Activated gamma-delta T cell treated with Interleukin-2 at 50 U/mL for 16 hours (primary cell): ENCODE data around the gene MAT1A.
"Not testable (repeated sequence)": the region's sequence is repeated elsewhere in the genome, so short reads cannot be mapped to it uniquely, and the experiment has no call there.

ENCODE experiments used
- DNase-seq: peaks from one replicate; pipeline ENCODE4 v3.0.0-alpha.2; 2020

MAT1A gene

GRCh38 chr10:80264081-80265056, 25.1 kb downstream of the MAT1A start:
- no peak for DNase-seq

- no peak for DNase-seq
These were observed 28.0 kb downstream of the MAT1A start for GRCh38 chr10:80261316-80262030.

- peak; percentile 26 for DNase-seq
These were observed 28.9 kb downstream of the MAT1A start for GRCh38 chr10:80260295-80261243.

DNA sequence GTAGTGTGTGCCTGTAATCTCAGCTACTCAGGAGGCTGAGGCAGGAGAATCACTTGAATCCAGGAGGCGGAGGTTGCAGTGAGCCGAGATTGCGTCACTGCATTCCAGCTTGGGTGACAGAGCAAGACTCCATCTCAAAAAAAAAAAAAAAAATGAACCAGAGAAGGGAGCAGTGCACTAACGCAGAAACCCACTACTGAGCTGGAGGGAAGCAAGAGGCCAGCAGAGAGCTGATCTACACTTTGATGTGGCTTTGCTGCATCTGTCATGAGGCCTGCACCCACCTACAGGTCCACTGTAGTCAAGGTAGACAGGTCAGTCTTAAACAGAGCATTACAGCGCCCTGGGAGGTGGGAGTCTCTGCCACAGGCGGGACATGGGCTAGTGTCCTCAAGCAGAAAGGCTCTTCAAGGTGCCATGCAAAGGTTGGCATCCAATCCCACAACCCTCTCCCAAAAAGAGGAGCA, 30.0 kb downstream of the MAT1A start:
- DNase-seq: no peak

- DNase-seq: not testable (repeated sequence)
These were observed 32.7 kb downstream of the MAT1A start for GRCh38 chr10:80256798-80257197.

GRCh38 chr10:80254726-80255125, 34.7 kb downstream of the MAT1A start:
- DNase-seq: not testable (repeated sequence)

GRCh38 chr10:80253963-80254271, 35.5 kb downstream of the MAT1A start:
- not testable (repeated sequence) for DNase-seq

DNA sequence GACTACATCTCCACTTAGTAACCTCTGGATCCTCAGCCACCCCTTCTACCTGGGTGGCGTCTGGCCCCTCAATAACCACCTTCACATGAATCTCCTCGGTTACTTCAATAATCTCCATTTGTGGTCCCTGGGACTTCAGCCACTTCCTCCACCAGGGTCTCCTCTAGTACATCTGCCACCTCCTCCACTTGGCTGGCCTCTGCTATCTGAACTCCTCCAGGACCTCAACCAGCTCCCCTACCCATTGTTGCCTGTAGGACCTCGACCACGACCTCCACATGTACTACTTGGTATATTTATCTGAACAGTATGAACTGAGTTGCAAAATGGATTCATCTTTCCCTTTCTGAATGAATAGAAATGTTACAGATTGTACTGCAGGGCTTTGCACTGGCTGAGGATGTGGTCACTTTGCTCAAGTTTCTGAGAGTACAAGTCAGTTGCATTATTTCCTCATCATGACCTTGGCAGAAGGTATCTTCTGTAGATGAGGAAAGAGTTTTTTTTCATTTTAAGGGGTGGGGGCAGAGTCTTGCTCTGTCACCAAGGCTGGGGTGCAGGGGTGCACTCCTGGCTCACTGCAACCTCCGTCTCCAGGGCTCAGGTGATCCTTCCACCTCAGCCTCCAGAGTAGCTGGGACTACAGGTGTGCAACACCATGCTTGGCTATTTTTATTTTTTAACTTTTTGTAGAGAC, 36.0 kb downstream of the MAT1A start:
- DNase-seq: no peak

- no peak for DNase-seq
These were observed 37.1 kb downstream of the MAT1A start for GRCh38 chr10:80252296-80252887.

- not testable (repeated sequence) for DNase-seq
These were observed 37.7 kb downstream of the MAT1A start for GRCh38 chr10:80251703-80252280.

- DNase-seq: not testable (repeated sequence)
These were observed 39.1 kb downstream of the MAT1A start for GRCh38 chr10:80250399-80250798.

DNA sequence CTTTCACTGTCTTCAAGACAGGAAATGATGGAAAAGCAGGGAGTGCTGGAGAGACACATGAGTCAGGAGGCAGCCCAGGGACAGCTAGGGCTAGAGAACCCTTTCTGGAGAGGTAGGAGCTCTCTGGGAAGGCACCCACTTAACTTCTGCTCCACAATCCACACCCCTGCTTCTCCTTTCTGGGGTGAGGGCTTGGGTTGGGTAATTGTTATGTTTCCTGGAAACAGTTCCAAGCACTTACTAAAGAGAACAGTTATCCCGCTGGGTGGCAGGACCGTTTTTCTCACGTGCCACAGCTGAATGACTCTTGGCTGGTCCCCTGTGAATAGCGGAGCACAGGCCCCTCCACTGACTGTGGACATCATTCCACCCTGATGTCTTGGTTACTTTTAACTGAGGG, 39.6 kb downstream of the MAT1A start:
- not testable (repeated sequence) for DNase-seq

DNA sequence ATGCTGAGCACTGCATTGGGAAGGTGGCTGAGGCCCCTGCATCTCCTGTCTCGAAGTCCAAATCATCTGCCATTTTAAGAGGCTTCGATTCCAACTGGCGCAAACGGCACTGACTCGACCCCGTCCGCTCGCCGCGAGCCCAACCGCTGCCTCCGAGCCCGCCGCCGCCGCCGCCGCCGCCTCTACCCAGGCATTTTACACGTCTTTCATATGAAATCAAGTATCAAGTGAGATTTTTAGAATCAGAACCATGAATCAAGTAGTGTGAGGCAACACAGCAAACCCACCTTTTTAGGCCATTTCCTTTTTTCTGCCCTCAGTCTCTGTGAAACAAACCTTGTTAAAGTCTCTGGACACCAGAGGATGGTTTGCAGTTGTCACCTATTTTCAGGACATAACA, 41.8 kb downstream of the MAT1A start:
- DNase-seq: not testable (repeated sequence)

GRCh38 chr10:80244371-80244770, 45.1 kb downstream of the MAT1A start:
- not testable (repeated sequence) for DNase-seq

GRCh38 chr10:80242341-80242740, 47.1 kb downstream of the MAT1A start:
- DNase-seq: not testable (repeated sequence)

GRCh38 chr10:80236457-80236856, 53.0 kb downstream of the MAT1A start:
- not testable (repeated sequence) for DNase-seq

GRCh38 chr10:80234331-80235235, 54.9 kb downstream of the MAT1A start:
- not testable (repeated sequence) for DNase-seq

- not testable (repeated sequence) for DNase-seq
These were observed 55.6 kb downstream of the MAT1A start for GRCh38 chr10:80233871-80234270.

DNA sequence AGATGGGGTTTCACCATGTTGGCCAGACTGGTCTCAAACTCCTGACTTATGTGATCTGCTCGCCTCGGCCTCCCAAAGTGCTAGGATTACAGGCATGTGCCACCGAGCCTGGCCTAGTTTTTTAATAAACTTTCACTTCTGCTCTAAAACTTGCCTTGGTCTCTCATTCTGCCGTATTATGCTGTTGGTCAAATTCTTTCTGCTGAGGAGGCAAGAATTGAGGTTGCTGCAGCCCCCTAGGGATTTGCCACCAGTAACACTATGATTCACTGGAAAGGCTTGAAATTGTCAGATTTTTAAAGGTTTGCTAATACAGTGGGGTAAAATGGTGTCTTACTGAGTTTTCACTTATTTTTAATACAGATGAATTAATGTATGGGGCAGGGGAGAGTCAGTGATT, 62.7 kb downstream of the MAT1A start:
- DNase-seq: not testable (repeated sequence)

- not testable (repeated sequence) for DNase-seq
These were observed 66.4 kb downstream of the MAT1A start for GRCh38 chr10:80223031-80223419.
